Activated CD8-positive, alpha-beta memory T cell treated with anti-CD3 and anti-CD28 coated beads, Interleukin-2, amount 10 ng/mL, durations not matched to agents 7 days and 5 days (primary cell): ENCODE measurements around the gene CANT1. TPM values are rescaled to one million over a fixed set of nuclear protein-coding genes. Genes with fewer than 3 reads are reported as not detected.
"Not testable (repeated sequence)": the region's sequence is repeated elsewhere in the genome, so short reads cannot be mapped to it uniquely, and the experiment has no call there.

Source experiments
- ATAC-seq: fragments of 150-1000 bp; cut with Tn5 transposase; one replicate; pipeline ENCODE4 v1.10.0; 2021; ENCODE audit warnings: moderate library complexity
- CTCF ChIA-PET: fragments of 350-600 bp; sonication (Branson Sonifier 250); formaldehyde crosslinking; loops from one replicate; lab custom pipeline; 2021; ENCODE audit warnings: antibody characterized with exemption; lab: Charles Lee
- DNase-seq: peaks from one replicate; pipeline ENCODE4 v3.0.0-alpha.2; 2020
- H3K27ac Mint-ChIP-seq: one replicate; pipeline ENCODE4 v1.8.0; 2021; ENCODE audit warnings: mild to moderate bottlenecking, mixed read lengths
- H3K27me3 Mint-ChIP-seq: one replicate; pipeline ENCODE4 v1.8.0; 2021; ENCODE audit warnings: mixed read lengths
- H3K36me3 Mint-ChIP-seq: one replicate; pipeline ENCODE4 v1.8.0; 2021; ENCODE audit warnings: mild to moderate bottlenecking, mixed read lengths
- H3K4me1 Mint-ChIP-seq: one replicate; pipeline ENCODE4 v1.8.0; 2021; ENCODE audit warnings: mixed read lengths
- H3K4me3 Mint-ChIP-seq: one replicate; pipeline ENCODE4 v1.8.0; 2021; ENCODE audit warnings: mild to moderate bottlenecking, moderate library complexity, mixed read lengths
- H3K9me3 Mint-ChIP-seq: one replicate; pipeline ENCODE4 v1.8.0; 2022; ENCODE audit warnings: low read depth, mixed read lengths
- total RNA-seq, 2 experiments: library from RNA; stranded (reverse); gene quantifications; one replicate each; pipeline ENCODE4 v1.2.3, GENCODE V29; 2021

The CANT1 gene
- total RNA-seq, 2 experiments from 2014 or later: 67.2 to 78.3 TPM

DNA sequence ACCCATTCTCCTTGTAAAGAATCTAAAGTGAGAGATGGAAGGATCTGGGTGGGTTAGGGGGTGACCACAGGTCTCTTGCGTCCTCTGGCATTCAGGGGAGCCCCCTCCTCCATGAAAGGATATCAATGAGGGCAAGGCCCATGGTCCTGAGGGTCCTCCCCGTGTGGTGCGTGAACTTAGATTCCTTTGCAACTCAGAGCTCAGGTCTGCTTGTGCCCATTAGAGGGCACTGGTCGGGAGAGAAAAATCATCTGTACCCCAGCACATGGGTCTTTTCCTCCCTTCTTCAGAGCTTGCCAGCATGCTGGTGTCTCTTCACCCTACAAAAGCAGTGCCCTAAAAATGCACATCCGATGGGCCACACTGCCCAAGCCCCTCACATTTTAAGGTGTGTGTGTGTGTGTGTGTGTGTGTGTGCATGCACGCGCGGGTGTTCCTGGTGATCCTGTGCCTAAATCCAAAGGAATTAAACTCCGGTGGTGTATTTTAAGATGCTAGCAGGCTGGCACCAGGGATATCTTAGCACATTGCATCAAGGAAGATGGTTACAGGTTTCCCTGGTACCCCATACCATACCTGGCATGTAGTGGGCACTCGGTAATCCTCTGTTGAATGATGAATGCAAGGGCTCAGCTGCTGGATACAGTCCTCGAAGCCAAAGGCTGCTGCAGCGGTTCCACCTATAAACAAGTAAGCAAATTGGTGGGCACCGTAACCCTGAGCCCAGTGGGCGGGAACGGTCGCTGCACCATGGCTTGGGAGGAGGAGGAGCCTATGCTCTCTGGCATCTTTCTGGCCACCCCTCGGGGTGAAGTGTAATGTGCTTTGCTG, 19.1 kb upstream of the CANT1 start:
- H3K27me3 Mint-ChIP-seq: peaks cover 31% of the 10 kb centered on the region
- CTCF ChIA-PET: no interaction called here
- no peak overlapping the region for H3K4me3 Mint-ChIP-seq
- H3K36me3 Mint-ChIP-seq: no peaks in the 10 kb centered on the region
- no peak for DNase-seq
- no peaks in the 10 kb centered on the region for H3K9me3 Mint-ChIP-seq
- H3K4me1 Mint-ChIP-seq: peaks cover 6% of the 10 kb centered on the region
- H3K27ac Mint-ChIP-seq: no peak overlapping the region
- ATAC-seq: no peak

DNA sequence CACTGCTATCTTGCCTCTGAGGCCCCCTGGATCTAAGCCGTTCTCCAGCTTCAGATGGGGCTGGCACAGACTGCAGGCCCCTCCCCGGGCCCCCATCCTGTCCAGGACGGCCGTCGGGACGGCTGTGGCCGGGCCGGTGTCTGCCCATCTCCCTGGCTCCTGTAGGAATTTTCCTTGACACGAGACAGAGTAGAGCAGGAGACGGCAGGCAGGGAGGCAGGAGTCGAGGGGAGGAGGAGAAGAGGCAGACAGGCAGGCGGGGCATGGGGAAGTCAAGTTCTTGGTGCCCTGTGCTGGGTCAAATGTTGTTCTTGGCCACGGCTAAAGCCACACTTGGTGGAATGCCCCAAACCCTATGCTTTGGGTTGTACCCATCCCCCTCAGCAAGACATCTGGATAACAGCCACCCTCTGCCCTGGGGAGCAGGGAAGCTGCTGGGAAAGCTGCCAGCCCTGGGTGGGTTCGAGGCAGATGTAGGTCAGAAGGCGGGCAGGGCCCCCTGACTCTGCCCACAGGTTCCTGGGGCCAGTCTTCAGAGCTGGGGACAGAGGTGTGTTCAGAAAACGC, 18.4 kb upstream of the CANT1 start:
- no peak for ATAC-seq
- Mint-ChIP-seq H3K27ac (no peak overlapping the region), H3K36me3 (no peaks in the 10 kb centered on the region), H3K27me3 (peaks cover 38% of the 10 kb centered on the region), H3K4me3 (no peak overlapping the region), H3K4me1 (peaks cover 6% of the 10 kb centered on the region), H3K9me3 (no peaks in the 10 kb centered on the region)
- no peak for DNase-seq
- CTCF ChIA-PET: interaction anchor here (1.2 kb wide), 1 partner anchor 14 kb away, joined by 3 read pairs; no protein-coding TSS in a partner anchor

DNA sequence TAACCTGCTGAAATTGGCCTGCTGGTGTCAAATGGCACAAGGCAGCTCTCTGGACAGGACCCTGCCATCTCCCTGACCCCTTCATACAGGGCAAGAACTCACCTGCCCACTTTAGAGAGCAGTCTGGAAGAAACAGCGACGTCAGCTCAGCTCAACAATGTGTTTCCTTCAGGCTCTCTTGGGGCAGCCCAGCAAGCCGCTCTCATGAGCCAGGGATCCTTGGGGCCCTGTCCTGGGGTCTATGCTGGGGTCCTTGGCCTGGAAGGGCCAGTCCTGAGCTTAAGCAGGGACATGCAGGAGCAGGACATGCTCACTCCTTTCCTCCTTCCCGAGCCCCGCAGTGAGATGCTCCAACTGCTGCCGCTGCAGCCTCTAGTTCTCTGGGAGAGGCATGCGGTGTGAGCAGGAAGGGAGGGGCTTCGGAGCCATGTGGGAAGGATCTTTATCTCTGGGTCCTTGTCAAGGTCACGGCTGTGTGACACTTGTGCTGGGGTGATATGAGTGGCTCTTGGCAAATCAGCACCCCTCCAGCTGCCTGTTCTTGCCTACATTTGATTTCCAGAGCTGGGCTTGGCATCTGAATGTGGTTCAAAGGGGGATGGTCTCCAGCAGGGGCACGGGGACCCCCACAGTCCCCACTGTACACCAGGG, 17.8 kb upstream of the CANT1 start:
- no peak overlapping the region for H3K27ac Mint-ChIP-seq
- CTCF ChIA-PET: interaction anchor here (1.2 kb wide), 1 partner anchor 14 kb away, joined by 3 read pairs; no protein-coding TSS in a partner anchor
- DNase-seq (no peak), ATAC-seq (no peak)
- H3K4me1 Mint-ChIP-seq: peaks cover 6% of the 10 kb centered on the region
- no peaks in the 10 kb centered on the region for H3K36me3 Mint-ChIP-seq
- no peak overlapping the region for H3K4me3 Mint-ChIP-seq
- H3K27me3 Mint-ChIP-seq: peaks cover 44% of the 10 kb centered on the region
- no peaks in the 10 kb centered on the region for H3K9me3 Mint-ChIP-seq

DNA sequence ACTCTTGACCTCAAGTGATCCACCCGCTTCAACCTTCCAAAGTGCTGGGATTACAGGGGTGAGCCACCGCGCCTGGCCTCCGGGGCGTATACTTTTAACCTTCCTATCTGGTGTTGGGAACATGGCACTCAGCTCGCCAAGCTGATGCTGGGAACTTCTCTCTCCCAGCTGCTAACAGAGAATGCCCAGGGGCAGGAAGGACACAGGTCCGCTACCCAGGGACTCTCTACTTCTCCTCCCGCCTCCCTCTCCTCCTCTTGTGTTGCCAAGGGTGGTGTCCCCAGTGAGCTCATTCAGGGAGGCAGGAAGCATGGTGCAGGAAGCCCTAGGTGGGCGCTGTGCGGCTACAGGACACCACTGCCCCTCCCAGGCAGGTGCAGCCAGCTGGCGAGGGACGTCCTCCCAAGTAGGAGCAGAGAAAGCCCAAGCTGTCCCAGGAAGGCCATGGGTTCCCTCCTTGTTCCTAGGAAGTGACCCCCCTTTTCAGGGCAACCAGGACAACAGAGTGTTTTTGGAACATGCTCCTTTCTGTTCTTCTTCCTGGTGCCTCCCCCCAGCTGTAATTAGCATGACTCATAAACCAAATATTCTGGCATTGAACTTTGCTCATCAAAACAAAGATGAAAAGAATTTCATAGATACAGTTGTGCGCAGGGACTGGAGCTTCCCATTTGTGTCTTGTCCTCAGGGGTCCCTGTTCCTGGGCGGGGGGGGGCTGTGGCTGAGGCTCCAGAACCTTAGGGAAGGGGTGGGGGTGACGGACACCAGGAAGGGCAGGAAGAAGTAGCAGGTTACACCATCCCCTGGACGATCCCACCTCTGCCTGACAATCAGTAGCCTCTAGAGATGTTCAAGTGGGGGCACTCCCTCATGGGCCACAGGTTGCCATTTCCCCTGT, 17.1 kb upstream of the CANT1 start:
- no peaks in the 10 kb centered on the region for H3K9me3 Mint-ChIP-seq
- no peaks in the 10 kb centered on the region for H3K36me3 Mint-ChIP-seq
- peaks cover 43% of the 10 kb centered on the region for H3K27me3 Mint-ChIP-seq
- ATAC-seq: no peak
- H3K4me3 Mint-ChIP-seq: no peak overlapping the region
- DNase-seq: no peak
- peaks cover 6% of the 10 kb centered on the region for H3K4me1 Mint-ChIP-seq
- CTCF ChIA-PET: interaction anchor here (0.5 to 1.5 kb wide), 4 partner anchors 15 to 365 kb away, joined by 3 to 4 read pairs (median 3); no protein-coding TSS in a partner anchor
- no peak overlapping the region for H3K27ac Mint-ChIP-seq

DNA sequence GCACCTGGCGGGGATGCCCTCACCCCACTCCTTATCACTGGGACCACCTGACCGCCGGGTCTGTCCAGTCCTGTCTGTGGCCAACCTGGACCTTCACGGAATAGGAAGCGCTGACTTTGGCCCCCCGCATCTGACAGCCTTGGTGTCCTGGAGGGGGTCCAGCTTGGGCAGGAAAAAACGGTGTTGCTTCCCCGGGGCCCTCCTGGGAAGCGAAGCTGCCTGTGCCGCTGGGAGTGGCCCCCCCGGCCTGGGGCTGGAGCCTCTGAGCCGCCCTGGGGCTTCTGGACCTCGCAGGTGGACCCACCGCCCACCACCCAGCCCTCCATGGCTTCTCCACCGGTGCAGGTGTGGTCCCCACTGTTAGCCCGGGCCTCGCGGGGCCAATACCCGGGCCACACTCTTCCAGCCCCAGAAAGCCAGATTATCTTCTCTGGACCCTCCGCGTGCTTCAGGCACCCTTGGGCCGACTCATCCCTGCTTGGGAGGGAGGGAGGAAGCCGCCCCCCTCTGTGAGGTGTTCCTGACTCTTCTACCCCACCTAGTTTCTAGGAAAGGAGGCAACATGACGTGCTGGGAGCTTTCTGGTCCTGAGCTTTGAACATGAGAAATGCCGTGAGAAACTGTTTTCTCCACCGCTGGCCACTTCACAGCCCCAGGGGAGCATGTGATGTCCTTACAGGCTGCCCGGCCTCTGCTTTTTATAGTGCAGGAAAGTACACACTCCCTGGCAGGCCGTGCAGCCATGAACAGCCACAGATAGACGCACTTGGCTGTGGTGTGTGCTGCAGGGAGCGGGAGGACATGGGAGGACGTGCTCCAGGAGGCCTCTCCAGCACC, 15.6 kb upstream of the CANT1 start:
- DNase-seq: no peak
- peaks cover 6% of the 10 kb centered on the region for H3K4me1 Mint-ChIP-seq
- peaks cover 57% of the 10 kb centered on the region for H3K27me3 Mint-ChIP-seq
- ATAC-seq: no peak
- H3K9me3 Mint-ChIP-seq: no peaks in the 10 kb centered on the region
- peak overlapping the region; percentile 36 for H3K4me3 Mint-ChIP-seq
- no peak overlapping the region for H3K27ac Mint-ChIP-seq
- CTCF ChIA-PET: interaction anchor here (1.4 to 1.5 kb wide), 2 partner anchors 17 to 367 kb away, joined by 3 read pairs; no protein-coding TSS in a partner anchor
- H3K36me3 Mint-ChIP-seq: no peaks in the 10 kb centered on the region

DNA sequence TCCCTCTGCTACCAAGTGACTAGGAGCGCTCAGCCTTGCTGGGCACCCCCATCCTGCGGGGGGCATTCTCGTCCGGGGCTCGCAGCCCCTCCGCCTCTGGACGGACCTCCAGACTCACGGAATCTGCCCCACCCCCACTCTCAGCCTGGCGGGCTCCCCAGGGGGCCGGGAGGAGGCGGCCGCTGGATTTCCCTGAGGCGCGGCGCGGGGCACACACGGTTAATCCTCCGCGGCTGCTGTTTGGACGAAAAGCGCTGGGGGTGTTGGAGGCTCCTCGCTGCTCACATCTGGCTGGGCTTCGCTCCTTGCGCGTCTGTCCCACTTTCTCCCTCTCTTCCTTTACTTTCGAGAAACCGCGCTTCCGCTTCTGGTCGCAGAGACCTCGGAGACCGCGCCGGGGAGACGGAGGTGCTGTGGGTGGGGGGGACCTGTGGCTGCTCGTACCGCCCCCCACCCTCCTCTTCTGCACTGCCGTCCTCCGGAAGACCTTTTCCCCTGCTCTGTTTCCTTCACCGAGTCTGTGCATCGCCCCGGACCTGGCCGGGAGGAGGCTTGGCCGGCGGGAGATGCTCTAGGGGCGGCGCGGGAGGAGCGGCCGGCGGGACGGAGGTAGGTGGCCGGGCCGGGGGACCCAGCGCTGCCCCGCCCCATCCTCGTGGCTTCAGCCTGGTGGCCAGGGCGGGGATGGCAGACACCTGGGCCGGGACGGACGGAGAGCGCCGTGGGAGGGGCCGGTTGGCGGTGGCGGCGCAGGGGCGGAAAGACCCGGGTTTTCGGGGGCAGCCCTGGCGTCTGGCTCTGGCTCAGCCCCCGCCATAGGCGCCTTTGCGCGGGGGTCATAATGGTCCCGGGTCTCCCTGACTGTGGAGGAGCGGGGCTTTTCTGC, 14.6 kb upstream of the CANT1 start, which contains the start of gene C1QTNF1:
Gene C1QTNF1 (plus strand): TSS at position 284 of the 886 bp plus-strand sequence. CDS start 19,800 bp downstream, outside the sequence.
- ATAC-seq (peak; percentile 78), DNase-seq (no peak)
- Mint-ChIP-seq H3K4me3 (peak within 1 kb of the TSS; percentile 62), H3K27me3 (peaks cover 62% of the 10 kb centered on the region), H3K4me1 (peaks cover 6% of the 10 kb centered on the region), H3K27ac (no peak within 1 kb of the TSS), H3K9me3 (no peaks in the 10 kb centered on the region), H3K36me3 (no peaks in the 10 kb centered on the region)
- CTCF ChIA-PET: no interaction called here

DNA sequence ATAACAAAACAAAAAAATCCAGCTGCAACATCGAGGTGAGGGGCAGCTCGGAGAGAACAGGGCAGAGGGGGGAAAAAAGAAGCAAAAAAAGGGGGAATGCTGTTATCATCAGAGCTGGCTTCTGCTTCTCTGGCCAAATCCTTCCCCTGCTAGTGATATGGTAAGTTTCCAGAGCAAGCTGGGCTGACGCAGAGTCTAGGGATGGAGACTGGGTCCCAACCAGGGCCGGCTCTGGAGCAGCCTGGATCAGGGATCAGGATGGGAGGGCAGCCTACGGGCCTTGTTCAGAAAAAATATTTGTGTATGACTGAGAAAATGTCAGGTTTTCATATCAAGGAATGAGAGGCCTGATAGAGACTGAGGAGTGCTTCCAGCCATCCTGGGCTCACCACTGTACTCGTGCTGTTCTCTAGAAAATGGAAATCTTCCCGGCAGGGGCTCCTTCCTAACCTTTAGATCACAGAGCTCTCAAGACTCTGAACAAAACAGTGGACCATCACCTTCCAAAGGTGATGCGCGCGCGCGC, 13.7 kb upstream of the CANT1 start:
- H3K9me3 Mint-ChIP-seq: no peaks in the 10 kb centered on the region
- H3K4me3 Mint-ChIP-seq: no peak overlapping the region
- DNase-seq (no peak), ATAC-seq (no peak)
- H3K27me3 Mint-ChIP-seq: peaks cover 67% of the 10 kb centered on the region
- CTCF ChIA-PET: interaction anchor here (0.9 to 1.8 kb wide), 3 partner anchors 19 to 22 kb away, joined by 3 to 6 read pairs (median 3); no protein-coding TSS in a partner anchor
- H3K27ac Mint-ChIP-seq: no peak overlapping the region
- no peaks in the 10 kb centered on the region for H3K36me3 Mint-ChIP-seq
- H3K4me1 Mint-ChIP-seq: peaks cover 6% of the 10 kb centered on the region

DNA sequence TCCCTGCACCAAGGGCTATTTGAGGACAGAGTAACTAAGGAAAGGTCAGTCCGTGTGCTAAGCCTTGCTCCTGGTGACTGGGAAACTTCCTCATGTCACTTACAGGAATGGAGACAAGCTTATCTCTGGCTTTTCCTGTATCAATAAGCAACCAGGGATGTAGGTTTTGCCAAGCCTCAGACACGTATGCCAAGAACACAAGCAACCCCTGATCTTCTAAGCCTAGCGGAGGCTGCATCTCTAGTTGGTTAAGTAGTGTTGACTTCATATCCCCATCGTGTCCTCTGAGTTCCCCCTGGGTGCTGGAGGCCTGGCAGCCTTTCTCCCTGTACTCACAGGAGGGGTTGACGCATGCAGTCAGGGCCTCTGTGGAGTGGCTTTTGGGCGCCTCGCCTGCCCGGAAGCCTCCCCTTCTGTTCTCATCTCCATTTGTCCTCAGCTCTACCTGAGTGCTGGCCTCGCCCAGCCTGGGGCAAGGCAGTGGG, 13.0 kb upstream of the CANT1 start:
- DNase-seq (no peak), ATAC-seq (no peak)
- H3K4me3 Mint-ChIP-seq: no peak overlapping the region
- CTCF ChIA-PET: interaction anchor here (0.9 to 1.8 kb wide), 3 partner anchors 20 to 23 kb away, joined by 3 to 6 read pairs (median 3); no protein-coding TSS in a partner anchor
- peaks cover 67% of the 10 kb centered on the region for H3K27me3 Mint-ChIP-seq
- H3K27ac Mint-ChIP-seq: no peak overlapping the region
- no peaks in the 10 kb centered on the region for H3K9me3 Mint-ChIP-seq
- H3K4me1 Mint-ChIP-seq: peaks cover 6% of the 10 kb centered on the region
- no peaks in the 10 kb centered on the region for H3K36me3 Mint-ChIP-seq

DNA sequence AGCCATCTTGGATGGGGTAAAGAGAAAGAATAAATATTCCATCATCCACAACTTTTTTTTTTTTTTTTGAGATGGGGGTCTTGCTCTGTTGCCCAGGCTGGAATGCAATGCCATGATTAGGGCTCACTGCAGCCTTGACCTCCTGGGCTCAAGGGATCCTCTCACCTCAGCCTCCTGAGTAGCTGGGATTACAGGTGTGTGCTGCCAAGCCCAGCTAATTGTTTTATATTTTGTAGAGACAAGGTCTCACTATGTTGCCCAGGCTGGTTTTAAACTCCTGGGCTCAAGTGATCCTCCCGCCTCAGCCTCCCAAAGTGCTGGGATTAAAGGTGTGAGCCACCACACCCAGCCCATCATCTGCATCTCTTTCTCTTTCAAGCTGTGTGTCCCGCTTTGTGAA, 12.4 kb upstream of the CANT1 start:
- ATAC-seq, H3K4me1 Mint-ChIP-seq, DNase-seq, H3K27ac Mint-ChIP-seq, H3K4me3 Mint-ChIP-seq, H3K9me3 Mint-ChIP-seq, H3K36me3 Mint-ChIP-seq: not testable (repeated sequence)
- peaks cover 65% of the 10 kb centered on the region for H3K27me3 Mint-ChIP-seq
- CTCF ChIA-PET: interaction anchor here (1.5 to 1.8 kb wide), 2 partner anchors 21 to 24 kb away, joined by 3 to 6 read pairs; no protein-coding TSS in a partner anchor

DNA sequence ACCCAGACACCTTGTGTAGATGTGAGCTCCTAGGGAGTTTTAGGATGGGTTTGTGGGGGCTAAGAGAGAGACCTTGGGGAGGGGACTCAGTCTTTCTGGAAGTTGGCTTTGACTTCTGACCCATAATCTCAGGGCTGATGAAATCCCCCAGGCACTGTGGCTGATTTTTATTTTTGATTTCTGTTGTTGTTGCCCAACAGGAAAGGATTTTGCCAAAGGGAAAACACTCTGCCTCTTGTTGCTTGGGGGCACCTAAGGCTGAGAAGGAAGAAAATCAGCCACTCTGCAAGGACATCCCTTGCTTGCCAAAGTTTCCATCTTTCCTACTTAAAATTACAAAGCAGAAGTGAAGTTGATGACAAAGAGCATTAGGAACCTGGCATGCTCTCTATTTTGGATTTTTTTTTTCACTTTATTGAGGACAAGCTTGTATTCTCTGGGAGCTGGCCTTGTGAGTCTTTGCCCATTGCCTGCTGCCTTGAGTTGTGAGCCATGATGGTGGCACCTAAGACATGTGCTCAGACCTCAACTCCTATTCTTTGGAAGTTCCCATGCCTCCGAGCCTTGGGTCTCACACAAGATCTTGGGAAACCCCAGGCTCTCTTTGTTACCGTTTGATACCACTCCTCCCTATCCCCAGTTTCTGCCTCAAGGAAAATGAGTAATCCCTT, 11.2 kb upstream of the CANT1 start:
- H3K27ac Mint-ChIP-seq: no peak overlapping the region
- H3K4me3 Mint-ChIP-seq: no peak overlapping the region
- CTCF ChIA-PET: interaction anchor here (0.9 to 1.8 kb wide), 3 partner anchors 20 to 25 kb away, joined by 3 to 4 read pairs (median 3); no protein-coding TSS in a partner anchor
- H3K27me3 Mint-ChIP-seq: peaks cover 59% of the 10 kb centered on the region
- no peaks in the 10 kb centered on the region for H3K9me3 Mint-ChIP-seq
- peaks cover 6% of the 10 kb centered on the region for H3K4me1 Mint-ChIP-seq
- H3K36me3 Mint-ChIP-seq: no peaks in the 10 kb centered on the region
- ATAC-seq: no peak
- no peak for DNase-seq
